GM23338 (cell line): ENCODE data around the gene ZNF580.

Experiments
- CTCF ChIP-seq, 2 experiments: fragments of 200-600 bp in 1 of 2; sonication (generic) in 1 of 2; conservative IDR thresholded peaks; 2 replicates each; pipeline versions ENCODE4 v1.5.1 to v1.6.1; 2016 to 2017; ENCODE audit warnings: antibody characterized with exemption in 2 of 2, low read depth in 2 of 2, mild to moderate bottlenecking in 2 of 2, moderate library complexity in 1 of 2
- EZH2phosphoT487 ChIP-seq: fragments of 200-600 bp; sonication (generic); IDR thresholded peaks from one replicate; pipeline ENCODE4 v1.8.1; 2018; ENCODE audit warnings: antibody characterized with exemption; ENCODE audit not compliant: unreplicated experiment
- POLR2AphosphoS5 ChIP-seq: IDR thresholded peaks from 2 replicates; pipeline ENCODE4 v1.6.1; 2016; ENCODE audit warnings: antibody characterized with exemption, low read depth
- REST ChIP-seq: IDR thresholded peaks from one replicate; pipeline ENCODE4 v1.6.1; 2018; ENCODE audit warnings: antibody characterized with exemption; ENCODE audit not compliant: unreplicated experiment

DNA sequence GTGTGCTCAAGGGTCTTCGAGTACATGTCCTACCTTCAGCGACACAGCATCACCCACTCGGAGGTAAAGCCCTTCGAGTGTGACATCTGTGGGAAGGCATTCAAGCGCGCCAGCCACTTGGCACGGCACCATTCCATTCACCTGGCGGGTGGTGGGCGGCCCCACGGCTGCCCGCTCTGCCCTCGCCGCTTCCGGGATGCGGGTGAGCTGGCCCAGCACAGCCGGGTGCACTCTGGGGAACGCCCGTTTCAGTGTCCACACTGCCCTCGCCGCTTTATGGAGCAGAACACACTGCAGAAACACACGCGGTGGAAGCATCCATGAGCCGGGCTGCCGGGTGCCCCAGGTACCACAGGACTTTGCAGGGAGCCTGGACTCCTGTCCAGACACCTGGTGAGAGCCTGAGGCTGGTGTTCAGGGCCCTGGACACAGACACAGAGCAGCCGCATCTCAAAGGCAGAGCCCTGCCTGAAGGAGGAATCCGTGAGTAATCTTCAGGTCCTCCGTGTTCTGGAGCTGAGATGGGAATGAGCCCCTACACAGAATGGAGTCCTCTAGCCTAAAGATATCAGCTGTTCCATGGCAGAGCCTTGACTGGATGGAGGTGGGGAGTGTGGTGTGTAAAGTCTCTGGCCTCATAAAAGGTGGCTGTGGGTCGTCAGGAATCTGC lies 4.2 kb downstream of the ZNF580 start:
- TF ChIP-seq POLR2AphosphoS5 (no peak), CTCF (conservative IDR thresholded peaks at IDR 0.05; ENCODE audit: low read depth in 2 of 2) (no peak), REST (no peak), EZH2phosphoT487 (no peak)
